Hepatocyte (in vitro differentiated cells): ENCODE data around the gene C1QL4. TPM values are rescaled to one million over a fixed set of nuclear protein-coding genes. Genes with fewer than 3 reads are reported as not detected.

Experiments
- DNase-seq: peaks from one replicate; pipeline ENCODE4 v3.0.0-alpha.2; 2016; ENCODE audit warnings: low spot score
- H2AFZ ChIP-seq: fragments of 200-600 bp; sonication (generic); 2 replicates; pipeline ENCODE4 v1.6.0; 2016; ENCODE audit warnings: antibody characterized with exemption, mild to moderate bottlenecking
- H3K27ac ChIP-seq: fragments of 200-600 bp; sonication (generic); 2 replicates; pipeline ENCODE4 v1.5.1; 2016; ENCODE audit warnings: mild to moderate bottlenecking
- H3K27me3 ChIP-seq: fragments of 200-600 bp; sonication (generic); 2 replicates; pipeline ENCODE4 v1.6.1; 2016
- H3K36me3 ChIP-seq: fragments of 200-600 bp; sonication (generic); replicated peaks from 2 replicates; pipeline ENCODE4 v1.5.1; 2016; ENCODE audit warnings: low read depth; ENCODE audit not compliant: insufficient read depth
- H3K4me1 ChIP-seq: fragments of 200-600 bp; sonication (generic); 2 replicates; pipeline ENCODE4 v1.5.1; 2016; ENCODE audit warnings: mild to moderate bottlenecking, moderate library complexity; ENCODE audit not compliant: insufficient read depth
- H3K4me2 ChIP-seq: fragments of 200-600 bp; sonication (generic); 2 replicates; pipeline ENCODE4 v1.6.0; 2016
- H3K4me3 ChIP-seq: fragments of 200-600 bp; sonication (generic); 2 replicates; pipeline ENCODE4 v1.5.1; 2016; ENCODE audit warnings: mild to moderate bottlenecking
- H3K79me2 ChIP-seq: fragments of 200-600 bp; sonication (generic); 2 replicates; pipeline ENCODE4 v1.6.0; 2017; ENCODE audit warnings: mild to moderate bottlenecking
- H3K9me2 ChIP-seq: fragments of 200-600 bp; sonication (generic); replicated peaks from 2 replicates; pipeline ENCODE4 v1.6.0; 2017; ENCODE audit warnings: mild to moderate bottlenecking; ENCODE audit not compliant: insufficient read depth
- H3K9me3 ChIP-seq: fragments of 200-600 bp; sonication (generic); 2 replicates; pipeline ENCODE4 v1.5.1; 2016; ENCODE audit warnings: low read depth, mild to moderate bottlenecking
- H4K20me1 ChIP-seq: fragments of 200-600 bp; sonication (generic); 2 replicates; pipeline ENCODE4 v1.6.0; 2016; ENCODE audit warnings: mild to moderate bottlenecking; ENCODE audit not compliant: insufficient read depth, poor library complexity, severe bottlenecking
- EZH2 ChIP-seq: fragments of 200-600 bp; sonication (generic); IDR thresholded peaks from 2 replicates; pipeline ENCODE4 v1.6.1; 2016; ENCODE audit warnings: antibody characterized with exemption, mild to moderate bottlenecking, borderline replicate concordance
- EZH2phosphoT487 ChIP-seq: fragments of 200-600 bp; sonication (generic); IDR thresholded peaks from one replicate; pipeline ENCODE4 v1.6.1; 2018; ENCODE audit warnings: antibody characterized with exemption, mild to moderate bottlenecking, low read depth, moderate library complexity; ENCODE audit not compliant: unreplicated experiment, severe bottlenecking
- WGBS: methylation state at CpG from one replicate; pipeline ENCODE4 v1.1.6; 2016; ENCODE audit warnings: low lambda C conversion rate; ENCODE audit errors: missing lambda C conversion rate; 5-methylcytosine and 5-hydroxymethylcytosine counted together
- polyA plus RNA-seq: library from polyadenylated mRNA; unstranded; fragments of >200 nt; fragmentation: Nextera tagmentation; extraction: Ambion mirVana; gene quantifications from 2 replicates; pipeline ENCODE4 v1.2.1, GENCODE V29; 2016
- total RNA-seq: library from RNA; depleted of rRNA; stranded (reverse); fragments of >200 nt; gene quantifications from 2 replicates; pipeline ENCODE4 v1.2.3, GENCODE V29; 2014
- TF ChIP-seq, protein P1 (sequence below): fragments of 200-600 bp; sonication (generic); IDR thresholded peaks from 2 replicates; pipeline ENCODE4 v1.5.1; 2016; ENCODE audit warnings: antibody characterized with exemption, mild to moderate bottlenecking; ENCODE audit not compliant: poor library complexity

The C1QL4 gene
- total and polyA plus RNA-seq, 2 experiments from 2014 or later, result not detected

GRCh38 chr12:49365542-49365941, 28.6 kb upstream of the C1QL4 start:
- 68% methylated on average over 5 of the region's 5 CpGs for WGBS
- peak overlapping the region; percentile 91 for H3K4me2 ChIP-seq
- H3K4me3 ChIP-seq, result no peak overlapping the region
- no peaks in the 10 kb centered on the region for H3K36me3 ChIP-seq
- H3K27ac ChIP-seq, result no peak overlapping the region
- no peak for TF ChIP-seq EZH2phosphoT487
- H3K79me2 ChIP-seq, result peaks cover 29% of the 10 kb centered on the region
- H3K9me2 ChIP-seq, result no peaks in the 10 kb centered on the region
- H2AFZ ChIP-seq, result no peak overlapping the region
- peaks cover 22% of the 10 kb centered on the region for H3K4me1 ChIP-seq
- H3K9me3 ChIP-seq, result no peaks in the 10 kb centered on the region
- peaks cover 5% of the 10 kb centered on the region for H4K20me1 ChIP-seq
- no peak for DNase-seq
- H3K27me3 ChIP-seq, result no peaks in the 10 kb centered on the region

DNA sequence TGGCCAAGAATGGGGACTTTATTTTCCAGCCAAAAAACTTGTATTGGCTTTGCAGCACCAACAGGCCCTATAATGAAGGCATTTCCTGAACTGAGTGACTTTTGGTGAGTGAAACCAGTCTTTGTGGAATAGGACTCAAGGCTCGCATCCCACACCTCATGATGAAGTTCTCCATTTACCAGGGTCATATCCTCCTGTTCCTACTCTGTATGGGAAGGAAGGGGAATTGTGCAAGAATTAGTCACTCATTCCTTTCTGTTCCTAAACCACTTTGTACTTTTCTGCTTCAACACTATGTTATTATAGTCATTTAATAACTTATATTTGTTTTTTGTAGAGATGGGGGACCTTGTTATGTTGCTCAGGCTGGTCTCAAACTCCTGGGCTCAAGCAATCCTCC, 28.0 kb upstream of the C1QL4 start:
- H2AFZ ChIP-seq, result no peak overlapping the region
- H3K9me2 ChIP-seq, result no peaks in the 10 kb centered on the region
- H3K79me2 ChIP-seq, result peaks cover 23% of the 10 kb centered on the region
- no peaks in the 10 kb centered on the region for H3K36me3 ChIP-seq
- no peaks in the 10 kb centered on the region for H3K27me3 ChIP-seq
- H3K4me2 ChIP-seq, result no peak overlapping the region
- WGBS, result 96% methylated on average over 1 of the region's 1 CpG
- no peaks in the 10 kb centered on the region for H3K9me3 ChIP-seq
- TF ChIP-seq, protein P1, sequence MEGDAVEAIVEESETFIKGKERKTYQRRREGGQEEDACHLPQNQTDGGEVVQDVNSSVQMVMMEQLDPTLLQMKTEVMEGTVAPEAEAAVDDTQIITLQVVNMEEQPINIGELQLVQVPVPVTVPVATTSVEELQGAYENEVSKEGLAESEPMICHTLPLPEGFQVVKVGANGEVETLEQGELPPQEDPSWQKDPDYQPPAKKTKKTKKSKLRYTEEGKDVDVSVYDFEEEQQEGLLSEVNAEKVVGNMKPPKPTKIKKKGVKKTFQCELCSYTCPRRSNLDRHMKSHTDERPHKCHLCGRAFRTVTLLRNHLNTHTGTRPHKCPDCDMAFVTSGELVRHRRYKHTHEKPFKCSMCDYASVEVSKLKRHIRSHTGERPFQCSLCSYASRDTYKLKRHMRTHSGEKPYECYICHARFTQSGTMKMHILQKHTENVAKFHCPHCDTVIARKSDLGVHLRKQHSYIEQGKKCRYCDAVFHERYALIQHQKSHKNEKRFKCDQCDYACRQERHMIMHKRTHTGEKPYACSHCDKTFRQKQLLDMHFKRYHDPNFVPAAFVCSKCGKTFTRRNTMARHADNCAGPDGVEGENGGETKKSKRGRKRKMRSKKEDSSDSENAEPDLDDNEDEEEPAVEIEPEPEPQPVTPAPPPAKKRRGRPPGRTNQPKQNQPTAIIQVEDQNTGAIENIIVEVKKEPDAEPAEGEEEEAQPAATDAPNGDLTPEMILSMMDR, result no peak
- TF ChIP-seq EZH2phosphoT487, result no peak
- no peak for TF ChIP-seq EZH2
- no peak overlapping the region for H3K27ac ChIP-seq
- H3K4me1 ChIP-seq, result peaks cover 18% of the 10 kb centered on the region
- no peak overlapping the region for H3K4me3 ChIP-seq
- DNase-seq, result no peak
- no peaks in the 10 kb centered on the region for H4K20me1 ChIP-seq

- no peak overlapping the region for H3K4me3 ChIP-seq
- no peak for DNase-seq
- no peaks in the 10 kb centered on the region for H3K79me2 ChIP-seq
- no peaks in the 10 kb centered on the region for H3K27me3 ChIP-seq
- H4K20me1 ChIP-seq, result no peaks in the 10 kb centered on the region
- no peaks in the 10 kb centered on the region for H3K36me3 ChIP-seq
- H3K4me1 ChIP-seq, result peaks cover 12% of the 10 kb centered on the region
- H3K4me2 ChIP-seq, result no peak overlapping the region
- H2AFZ ChIP-seq, result no peak overlapping the region
- no peak overlapping the region for H3K27ac ChIP-seq
- no peak for TF ChIP-seq EZH2
- no peaks in the 10 kb centered on the region for H3K9me3 ChIP-seq
- WGBS, result 95% methylated on average over 1 of the region's 1 CpG
- no peaks in the 10 kb centered on the region for H3K9me2 ChIP-seq
Observed at GRCh38 chr12:49362077-49362476, 25.1 kb upstream of the C1QL4 start.

DNA sequence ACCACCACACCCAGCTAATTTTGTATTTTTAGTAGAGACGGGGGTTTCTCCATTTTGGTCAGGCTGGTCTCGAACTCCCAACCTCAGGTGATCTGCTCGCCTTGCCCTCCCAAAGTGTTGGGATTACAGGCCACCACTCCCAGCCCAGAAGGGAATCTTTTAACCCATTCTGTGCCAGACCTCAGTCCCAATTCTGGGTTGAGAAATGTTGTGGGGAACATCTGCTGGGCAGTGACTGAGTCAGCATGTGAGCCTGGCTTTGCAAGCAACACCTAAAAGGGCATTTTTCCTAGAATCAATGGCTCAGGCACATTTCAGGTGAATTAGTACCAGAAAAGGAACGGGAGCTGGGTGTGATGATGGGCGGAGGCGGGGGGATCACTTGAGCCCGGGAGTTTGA, 22.7 kb upstream of the C1QL4 start:
- H3K9me3 ChIP-seq, result no peaks in the 10 kb centered on the region
- H3K36me3 ChIP-seq, result no peaks in the 10 kb centered on the region
- H4K20me1 ChIP-seq, result no peaks in the 10 kb centered on the region
- no peak for TF ChIP-seq EZH2
- TF ChIP-seq, protein P1, result no peak
- TF ChIP-seq EZH2phosphoT487, result no peak
- H3K27ac ChIP-seq, result no peak overlapping the region
- no peak overlapping the region for H2AFZ ChIP-seq
- H3K79me2 ChIP-seq, result no peaks in the 10 kb centered on the region
- DNase-seq, result no peak
- H3K4me1 ChIP-seq, result peaks cover 6% of the 10 kb centered on the region
- H3K4me2 ChIP-seq, result no peak overlapping the region
- H3K27me3 ChIP-seq, result no peaks in the 10 kb centered on the region
- H3K9me2 ChIP-seq, result no peaks in the 10 kb centered on the region
- H3K4me3 ChIP-seq, result no peak overlapping the region
- 85% methylated on average over 7 of the region's 7 CpGs for WGBS
